HG03521 (cell line): ENCODE results near the gene SEC24B.
"Not testable (repeated sequence)": the region's sequence is repeated elsewhere in the genome, so short reads cannot be mapped to it uniquely, and the experiment has no call there.

Source experiments
- ATAC-seq: cut with Tn5 transposase; IDR thresholded peaks from one replicate; pipeline ENCODE4 v1.9.1; 2021; ENCODE audit warnings: mild to moderate bottlenecking, moderate library complexity; ENCODE audit not compliant: unreplicated experiment

Gene SEC24B

DNA sequence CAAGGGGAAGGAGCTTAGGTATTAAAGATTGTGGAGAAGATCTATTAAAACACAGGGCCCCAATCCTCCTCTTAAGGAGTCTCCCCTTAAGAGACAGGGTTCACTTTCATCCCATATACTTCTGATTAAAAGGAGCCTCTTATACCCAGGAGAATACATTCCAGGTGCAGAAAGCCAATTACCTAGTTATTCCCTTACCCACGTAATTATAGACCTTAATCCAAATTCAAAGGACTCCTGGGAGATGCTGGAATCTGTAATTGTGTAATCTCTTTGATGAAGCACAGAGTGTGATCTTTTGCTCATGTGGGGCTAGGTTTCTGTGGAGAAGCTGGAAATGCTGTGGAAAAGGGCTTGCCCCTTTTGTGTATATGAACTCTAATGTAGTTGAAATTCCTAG, 1.4 kb upstream of the SEC24B start:
- ATAC-seq: no peak

DNA sequence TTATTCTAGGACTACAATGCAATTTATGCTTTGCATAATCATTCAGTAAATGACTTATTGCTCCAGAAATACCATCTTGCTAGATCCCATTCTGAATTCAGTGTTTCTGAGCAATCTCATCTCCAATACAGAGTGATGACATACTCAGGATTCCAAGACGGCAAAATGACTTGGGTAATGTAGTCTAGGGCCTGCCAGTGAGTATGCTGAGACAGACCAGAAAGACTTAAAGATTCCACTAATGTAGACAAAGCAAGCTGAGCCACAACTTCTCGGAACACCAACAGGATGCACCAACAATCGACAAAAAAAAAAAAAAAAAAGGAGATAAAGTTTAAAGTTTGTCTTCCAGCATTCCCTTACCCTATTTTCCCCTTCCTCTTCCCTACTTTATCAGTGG, 919 bp upstream of the SEC24B start:
- no peak for ATAC-seq

DNA sequence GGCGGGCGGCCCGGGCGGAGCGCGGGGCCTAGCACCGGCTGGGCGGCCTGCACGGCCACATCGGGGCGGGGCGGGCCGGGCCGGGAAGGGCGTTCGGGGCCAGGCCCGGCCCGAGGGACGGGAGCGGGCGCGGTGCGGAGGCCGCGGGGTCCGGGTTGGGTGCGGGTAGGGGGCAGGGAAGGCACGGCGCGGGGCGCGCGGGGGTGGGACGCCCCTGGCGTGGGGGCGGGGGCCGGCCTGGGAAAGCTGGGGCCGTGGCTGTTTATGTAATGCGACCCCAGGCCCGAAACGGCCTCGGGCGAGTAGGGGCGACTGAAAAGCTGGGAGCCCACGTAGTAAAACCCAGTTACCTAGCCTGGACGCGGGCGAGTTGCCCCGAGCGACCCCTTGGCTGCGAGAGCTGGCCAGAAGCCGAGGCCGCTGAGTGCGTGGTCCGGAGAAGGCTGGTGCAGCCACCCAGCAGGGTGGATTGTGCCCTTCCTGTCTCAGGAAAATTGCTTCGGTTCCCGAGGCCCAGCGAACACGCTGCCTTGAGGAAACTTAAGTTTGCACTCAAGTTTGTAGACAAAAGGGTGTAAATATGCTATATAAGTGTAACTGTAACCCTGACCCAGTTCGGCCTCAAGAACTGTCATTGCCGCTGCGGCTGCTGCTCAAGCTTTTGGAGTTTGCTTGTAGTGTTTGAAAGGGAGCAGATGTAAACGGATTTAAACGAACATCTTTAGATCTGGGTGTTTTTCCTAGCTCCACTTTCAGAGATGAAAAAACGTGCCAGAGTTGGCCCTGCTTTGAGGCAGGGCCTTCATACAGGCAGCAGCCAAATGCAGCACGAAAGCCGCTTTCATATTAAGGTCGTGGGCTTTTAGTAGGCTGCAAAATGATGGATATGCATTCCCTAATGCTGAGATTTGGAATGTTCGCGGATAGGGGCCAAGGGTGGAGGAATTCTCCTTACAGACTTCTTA, 674 bp downstream of the SEC24B start:
- ATAC-seq: peak; percentile 37

DNA sequence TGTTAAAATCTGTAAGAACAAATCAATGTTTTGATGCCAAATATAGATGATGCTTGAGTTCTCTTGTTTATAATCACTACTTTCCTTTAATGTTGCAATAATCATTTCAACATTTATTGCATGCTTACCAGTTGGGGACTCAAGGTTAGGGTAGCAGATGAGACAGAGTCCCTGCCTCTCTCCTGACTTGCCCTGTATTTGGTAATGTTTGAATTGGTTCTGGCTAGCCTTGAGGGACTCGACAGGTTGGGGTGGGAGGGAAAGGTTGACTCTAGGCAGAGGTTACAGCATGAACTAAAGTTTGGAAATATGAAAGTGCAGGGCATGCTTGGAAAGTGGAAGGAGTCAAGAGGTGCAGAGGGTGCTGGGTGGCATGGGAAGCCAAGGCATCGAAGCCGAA, 2.0 kb downstream of the SEC24B start:
- no peak for ATAC-seq

DNA sequence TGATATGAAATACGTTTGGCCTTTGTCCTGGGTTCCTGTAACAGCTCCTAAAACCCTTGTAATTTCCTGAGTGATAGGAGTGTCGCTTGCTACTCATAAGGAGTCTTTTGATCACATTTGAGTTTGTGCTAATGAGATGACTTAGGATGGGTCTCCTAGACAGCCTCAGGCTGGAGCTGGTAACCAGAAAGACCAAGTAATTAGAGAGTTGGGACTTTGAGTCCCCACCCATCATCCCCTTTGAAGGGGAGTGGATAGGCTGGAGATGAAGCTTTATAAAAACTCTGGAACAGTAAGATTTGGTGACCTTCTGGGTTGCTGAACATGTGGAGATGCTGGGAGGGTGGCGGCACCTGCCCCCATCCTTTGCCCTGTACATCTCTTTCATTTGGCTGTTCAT, 2.9 kb downstream of the SEC24B start:
- no peak for ATAC-seq

DNA sequence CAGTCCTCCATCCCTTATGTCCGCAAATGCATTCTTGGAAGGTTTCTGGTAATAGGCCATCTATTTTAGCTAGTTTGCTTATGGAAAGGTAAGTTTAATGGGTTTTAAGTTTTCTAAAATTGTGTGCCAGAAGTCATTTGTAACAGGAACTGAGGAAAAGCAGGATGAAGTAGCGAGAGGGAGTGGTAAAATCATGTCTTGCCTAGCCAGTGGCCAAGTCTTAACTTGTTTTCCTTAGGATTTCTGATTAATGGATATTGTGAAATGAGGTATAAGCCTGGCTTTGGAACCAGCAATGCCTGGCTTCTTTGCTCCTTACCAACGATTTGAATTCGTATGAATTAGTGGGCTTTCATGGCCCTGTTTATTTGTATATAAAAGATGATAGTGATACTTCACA, 7.3 kb downstream of the SEC24B start:
- ATAC-seq: no peak

DNA sequence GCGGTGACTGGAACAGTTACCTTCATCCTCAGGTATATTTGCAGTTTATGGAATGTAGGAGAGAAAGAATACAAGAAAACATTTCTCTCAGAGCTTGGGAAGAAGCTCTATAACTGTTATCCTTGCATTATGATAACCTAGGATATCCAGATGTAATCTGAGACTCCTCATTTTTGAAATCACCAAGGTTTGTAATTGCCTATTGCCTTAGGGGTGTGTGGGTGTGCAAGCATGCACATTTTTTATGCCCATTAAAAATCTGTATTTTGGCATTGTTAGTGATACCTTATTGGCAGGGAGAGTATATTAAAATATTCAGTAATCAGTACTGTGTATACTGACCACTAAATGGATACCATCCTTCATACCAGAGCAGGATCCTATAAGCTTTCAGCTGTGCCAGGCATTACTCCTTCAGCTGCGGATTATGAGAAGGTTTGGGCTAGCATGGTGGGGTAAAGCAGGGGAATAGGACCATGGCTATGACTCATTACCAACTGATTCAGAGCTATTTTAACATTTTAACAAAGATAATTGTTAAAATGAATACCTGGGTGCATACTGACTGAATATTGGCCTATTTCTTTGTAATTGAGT, 8.3 kb downstream of the SEC24B start:
- no peak for ATAC-seq

DNA sequence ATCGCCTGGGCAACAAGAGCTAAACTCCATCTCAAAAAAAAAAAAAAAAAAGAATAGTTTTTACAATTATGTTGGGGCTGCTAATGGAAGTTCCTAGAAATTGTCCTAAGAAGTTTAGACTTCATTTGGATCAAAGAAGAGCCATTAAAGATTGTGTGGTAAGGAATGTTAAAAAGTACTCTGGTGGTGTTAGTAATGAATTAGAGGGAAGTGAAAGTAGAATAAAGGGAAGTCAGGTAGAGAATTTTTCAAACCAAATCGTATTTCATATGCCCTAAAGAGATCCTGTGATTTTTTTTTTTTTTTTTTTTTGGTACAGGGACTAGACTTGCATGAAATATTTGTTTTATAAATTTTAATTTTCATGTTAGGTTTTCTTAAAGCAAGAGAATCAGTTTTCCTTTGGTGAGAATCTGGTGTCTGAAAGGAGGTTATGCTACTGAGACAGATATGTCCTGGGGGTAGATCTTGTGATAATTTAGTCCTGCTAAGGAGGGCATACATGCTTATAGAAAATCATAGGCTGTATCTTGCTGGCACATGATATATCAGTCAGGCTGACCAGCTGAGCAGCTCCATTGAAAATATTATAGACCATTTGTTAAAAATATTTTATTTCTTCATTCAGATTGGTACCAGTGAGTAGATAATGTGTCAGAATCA, 10.7 kb downstream of the SEC24B start:
- ATAC-seq: no peak

DNA sequence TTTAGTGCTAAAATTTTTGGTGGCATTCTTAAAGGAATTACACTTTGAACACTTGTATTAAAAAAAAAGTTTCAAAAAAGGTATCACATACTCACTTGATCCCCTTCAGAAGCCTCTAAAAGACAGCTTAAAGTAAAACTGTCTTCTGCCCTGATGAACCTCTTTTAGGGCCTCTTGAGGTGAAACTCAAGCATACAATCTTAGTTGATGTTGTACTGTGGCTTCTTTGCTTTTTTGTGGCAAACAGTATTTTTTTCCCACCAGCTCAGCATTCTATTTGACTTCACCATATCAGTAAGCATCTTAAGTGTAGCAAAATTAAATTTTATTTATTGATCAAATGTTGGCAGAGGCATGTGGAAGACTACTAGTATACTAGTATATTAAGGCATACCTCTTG, 13.7 kb downstream of the SEC24B start:
- ATAC-seq: no peak

DNA sequence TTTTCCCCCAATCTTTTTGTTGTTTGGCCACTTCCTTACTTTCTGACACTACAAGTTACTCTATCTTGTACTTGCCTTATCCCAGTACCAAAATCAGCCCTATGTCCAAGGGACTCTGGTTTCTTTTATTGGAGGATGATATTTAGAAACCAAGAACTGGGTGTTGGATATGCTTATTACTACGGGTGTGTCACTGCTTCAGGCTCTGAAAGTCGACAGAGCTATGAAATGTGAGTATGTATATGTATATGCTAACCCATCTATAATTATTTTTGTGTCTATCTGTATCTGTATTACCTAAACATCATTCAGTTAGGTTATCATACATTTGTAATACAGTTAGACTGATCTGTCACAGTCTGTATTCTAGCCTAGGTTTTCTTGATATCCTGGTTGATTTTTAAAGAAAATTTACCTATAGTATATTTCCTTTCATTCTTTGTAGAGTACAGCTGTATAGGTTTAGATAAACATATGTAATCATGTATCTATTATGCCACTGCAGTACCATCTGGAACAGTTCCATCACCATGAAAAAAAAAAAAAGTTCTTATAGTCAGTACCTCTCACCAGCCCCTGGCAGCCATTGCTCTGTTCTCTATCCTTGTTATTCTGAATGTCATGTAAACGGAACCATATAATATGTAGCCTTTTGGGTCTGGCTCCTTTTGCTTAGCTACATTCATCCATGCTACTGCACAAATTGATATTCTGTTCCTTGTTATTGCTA, 18.1 kb downstream of the SEC24B start:
- no peak for ATAC-seq

DNA sequence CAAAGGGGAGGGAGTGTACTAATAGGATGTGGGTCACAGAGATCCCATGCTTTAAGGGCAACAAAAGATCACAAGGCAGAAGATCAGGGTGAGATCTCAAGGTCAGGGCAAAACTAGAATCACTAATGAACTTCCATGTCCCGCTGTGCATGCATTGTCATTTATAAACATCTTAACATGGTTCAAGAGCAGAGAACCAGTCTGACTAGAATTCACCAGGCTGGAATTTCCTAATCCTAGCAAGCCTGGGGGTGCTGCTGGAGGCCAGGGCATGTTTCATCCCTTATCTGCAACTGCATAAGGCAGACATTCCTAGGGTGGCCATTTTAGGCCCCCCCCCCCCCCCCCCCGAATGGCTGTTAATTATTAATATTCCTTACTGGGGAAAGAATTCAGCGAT, 19.5 kb downstream of the SEC24B start:
- ATAC-seq: not testable (repeated sequence)

DNA sequence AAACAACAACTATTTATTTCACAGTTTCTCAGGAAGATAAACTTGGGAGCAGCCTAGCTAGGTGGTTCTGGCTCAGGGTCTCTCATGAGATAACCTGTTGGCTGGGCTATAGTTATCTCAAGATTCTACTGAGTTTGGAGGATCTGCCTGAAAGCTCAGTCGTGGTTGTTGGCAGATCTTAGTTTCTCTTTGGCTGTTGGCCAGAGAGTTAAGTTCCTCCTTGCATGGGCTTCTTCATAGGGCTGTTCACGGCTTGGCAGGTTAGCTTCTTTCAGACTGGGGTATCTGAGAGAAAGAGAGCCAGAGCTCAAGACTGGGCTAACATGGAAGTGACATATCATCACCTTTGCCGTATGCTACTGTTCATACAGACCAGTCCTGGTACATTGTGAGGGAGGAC, 28.7 kb downstream of the SEC24B start:
- peak; percentile 74 for ATAC-seq

DNA sequence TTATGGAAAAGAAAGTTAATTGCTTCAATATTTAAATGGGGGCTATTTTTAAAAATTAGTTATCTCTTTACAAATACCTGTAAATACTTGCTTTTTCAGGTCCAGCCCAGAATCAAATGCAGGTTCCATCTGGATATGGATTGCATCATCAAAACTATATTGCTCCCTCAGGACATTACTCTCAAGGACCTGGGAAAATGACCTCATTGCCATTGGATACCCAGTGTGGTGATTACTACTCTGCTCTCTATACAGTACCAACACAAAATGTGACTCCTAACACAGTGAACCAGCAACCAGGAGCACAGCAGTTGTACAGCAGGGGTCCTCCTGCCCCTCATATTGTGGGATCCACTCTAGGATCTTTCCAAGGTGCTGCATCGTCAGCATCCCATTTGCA, 29.2 kb downstream of the SEC24B start:
- no peak for ATAC-seq

DNA sequence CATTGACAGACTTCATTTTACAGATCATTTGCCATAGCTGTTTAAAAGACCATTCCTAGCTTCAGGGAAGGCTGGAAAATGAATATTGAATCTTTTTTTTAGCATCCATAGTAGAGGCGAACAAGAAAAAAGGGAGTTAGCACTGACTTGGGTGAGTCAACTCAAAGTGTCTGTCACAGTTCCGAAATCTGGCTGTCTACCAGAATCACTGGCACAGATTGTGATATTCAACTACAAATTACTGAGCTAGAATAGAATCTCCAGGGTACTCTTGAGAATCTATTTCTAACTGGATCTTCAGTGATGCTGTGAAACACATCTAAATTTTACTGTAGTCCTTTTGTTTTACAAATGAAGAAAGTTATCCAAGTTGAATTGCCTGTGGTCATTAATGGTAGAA, 31.5 kb downstream of the SEC24B start:
- no peak for ATAC-seq

DNA sequence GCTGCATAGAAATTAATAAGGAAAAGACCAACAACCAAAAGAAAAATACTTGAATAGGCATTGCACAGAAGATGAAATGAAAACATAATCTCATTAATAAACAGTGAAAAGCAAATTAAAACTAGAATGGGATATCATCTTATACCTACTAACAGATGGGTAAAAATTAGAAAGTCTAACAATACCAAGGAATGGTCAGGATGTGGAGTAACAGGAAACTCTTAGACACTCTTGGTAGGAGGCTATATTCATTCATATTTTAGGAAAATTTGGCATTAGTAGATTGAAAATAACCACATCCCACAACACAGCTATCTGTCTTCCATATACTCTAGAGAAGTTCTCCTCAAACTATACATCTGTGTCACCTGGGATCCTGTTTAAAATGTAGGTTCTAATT, 36.3 kb downstream of the SEC24B start:
- no peak for ATAC-seq

DNA sequence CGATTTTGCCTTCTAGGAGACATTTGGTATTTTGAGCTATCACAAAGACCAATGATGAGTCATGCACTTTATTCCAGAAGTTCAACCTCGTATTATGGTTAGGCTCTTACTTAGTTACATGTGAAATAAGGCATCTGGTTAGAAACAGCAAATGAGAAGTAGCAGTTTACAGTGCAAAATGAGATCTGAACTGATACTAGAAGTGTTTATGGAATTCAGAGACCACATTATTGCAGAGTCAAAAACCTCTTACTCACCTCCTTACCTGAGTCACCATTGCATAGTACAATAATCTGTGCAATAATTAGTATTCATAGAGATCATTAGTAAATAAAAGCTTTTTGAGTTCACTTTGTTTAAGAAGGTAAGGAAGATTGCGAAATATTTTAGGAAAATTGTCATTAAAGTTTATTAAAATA, 38.7 kb downstream of the SEC24B start:
- no peak for ATAC-seq

DNA sequence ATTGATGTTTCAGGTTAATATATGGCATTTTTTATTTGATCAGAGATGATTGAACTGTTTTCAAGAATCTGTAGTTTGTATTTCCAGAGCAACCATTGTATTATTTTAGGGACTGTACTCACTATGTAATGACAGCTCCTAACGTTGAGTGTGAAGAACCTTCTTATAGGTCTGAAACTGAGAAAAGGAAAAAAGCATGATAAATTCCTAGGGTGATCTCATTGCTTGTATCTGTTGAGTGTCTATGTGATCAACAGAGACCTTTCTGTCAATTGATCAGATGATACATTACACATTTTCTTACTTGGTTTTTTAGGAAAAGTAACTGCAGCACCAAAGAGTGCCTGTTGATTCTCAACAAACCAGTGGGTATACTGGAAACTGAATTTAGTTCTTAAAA, 40.2 kb downstream of the SEC24B start:
- no peak for ATAC-seq

DNA sequence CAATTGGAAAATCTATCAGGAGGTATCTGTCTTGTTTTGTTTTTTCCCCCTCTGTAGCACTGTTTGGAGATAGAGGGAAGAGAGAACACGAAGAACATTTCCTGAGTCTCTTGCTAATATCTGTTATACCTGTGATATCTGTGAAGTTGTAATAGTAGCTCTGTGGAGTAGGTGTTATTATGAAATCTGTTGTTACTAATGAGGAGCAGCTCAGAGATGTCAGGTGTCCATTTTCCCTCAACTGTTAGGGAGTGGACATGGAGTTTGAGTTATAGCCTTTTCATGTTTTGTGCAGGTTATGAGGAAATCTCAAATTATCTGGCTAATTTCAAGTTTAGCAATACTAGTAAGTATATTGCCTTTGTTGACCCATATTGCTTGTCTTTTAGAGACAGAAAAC, 52.4 kb downstream of the SEC24B start:
- no peak for ATAC-seq

DNA sequence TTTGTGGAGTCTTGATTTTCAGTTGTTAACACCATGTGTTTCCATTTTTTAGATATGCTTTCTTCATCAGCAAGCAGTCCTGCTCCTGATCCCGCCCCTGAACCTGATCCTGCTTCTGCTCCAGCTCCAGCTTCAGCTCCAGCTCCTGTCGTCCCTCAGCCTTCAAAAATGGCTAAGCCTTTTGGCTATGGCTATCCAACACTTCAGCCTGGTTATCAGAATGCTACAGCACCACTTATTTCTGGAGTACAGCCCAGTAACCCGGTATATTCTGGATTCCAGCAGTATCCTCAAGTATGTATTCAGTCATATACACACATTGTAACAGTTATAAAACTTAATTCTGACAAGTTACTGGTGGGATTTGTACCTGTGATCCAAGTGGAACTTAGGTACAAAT, 60.9 kb downstream of the SEC24B start:
- no peak for ATAC-seq

DNA sequence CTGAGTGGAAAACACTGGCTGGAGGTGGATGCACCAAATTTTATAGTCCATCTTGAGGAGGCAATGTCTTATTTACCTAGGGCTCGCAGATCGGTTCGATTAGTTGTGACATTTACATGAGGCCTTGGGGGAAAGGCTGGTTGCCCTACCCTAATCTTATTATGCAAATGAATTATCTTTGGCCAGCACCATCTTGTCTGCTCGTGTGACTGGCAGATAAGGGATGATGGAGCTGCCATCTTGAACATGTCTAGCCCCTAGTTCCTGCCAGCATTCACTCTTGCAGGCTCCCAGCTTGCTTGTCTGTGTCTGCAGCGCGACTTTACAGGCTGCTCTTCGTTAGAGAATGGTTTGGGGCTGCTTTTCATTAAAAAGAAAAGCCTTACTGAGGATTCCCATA, 61.9 kb downstream of the SEC24B start:
- ATAC-seq: no peak

DNA sequence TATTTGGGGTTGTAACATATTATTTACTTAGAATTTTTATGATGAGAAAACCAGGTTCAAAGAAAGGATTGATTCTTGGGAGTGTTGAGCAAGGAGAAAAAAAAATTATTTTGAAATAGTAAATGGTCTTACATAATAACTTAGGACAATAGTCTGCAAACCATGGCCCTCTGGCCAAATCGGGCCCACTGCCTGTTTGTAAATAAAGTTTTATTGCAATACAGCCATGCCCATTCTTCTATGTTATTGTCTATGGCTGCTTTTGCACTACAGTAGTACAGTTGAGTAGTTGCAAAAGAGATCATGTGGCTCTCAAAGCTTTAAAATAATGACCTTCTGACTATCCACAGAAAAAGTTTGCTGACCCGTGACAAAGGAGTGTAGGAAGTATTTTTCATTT, 63.3 kb downstream of the SEC24B start:
- ATAC-seq: no peak
